Measurements from ENCODE around the gene LMAN1L. TPM values are rescaled to one million over a fixed set of nuclear protein-coding genes. Genes with fewer than 3 reads are reported as not detected.

The LMAN1L gene
- total RNA-seq, 2 donors from 2014 or later, result 0.53 to 0.72 TPM

DNA sequence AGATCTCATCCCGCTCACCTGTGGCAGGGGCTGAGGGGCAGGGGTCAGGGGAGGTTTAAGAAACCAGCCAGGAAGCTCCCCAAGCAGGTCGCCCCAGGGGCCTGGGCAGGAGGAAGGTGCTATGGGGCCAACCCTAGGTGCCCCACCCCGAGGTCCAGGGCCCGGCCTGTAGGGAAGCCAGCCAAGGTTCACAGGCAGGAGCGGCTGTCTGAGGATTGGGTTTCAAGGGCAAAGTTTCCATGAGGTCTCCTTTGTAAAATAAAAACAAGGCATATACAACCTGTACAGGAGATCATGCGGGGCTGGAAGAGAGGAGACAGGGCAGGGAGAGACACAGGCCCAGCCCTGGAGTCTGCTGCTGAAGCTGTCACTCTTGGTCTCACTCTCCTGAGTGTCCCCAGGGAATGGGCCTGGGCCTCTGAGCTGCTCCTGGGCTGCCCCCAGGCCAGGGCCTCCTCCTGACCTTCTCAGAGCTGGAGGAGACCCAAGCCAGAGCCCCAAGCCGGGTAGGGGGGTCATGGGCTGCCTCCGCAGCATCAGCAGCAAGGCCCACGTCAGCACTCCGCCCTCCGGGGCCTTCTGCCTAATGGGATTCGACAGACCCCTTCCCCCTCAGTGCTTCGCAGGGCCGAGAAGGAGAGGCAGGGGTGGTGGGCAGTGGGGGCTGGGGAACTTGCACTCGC is 19.3 kb downstream of the LMAN1L start:
- Mint-ChIP-seq H3K9me3 (no peaks in the 10 kb centered on the region), H3K27ac (no peak overlapping the region), H3K36me3 (ENCODE audit: insufficient read depth in 2 of 2) (peaks cover 0 to 2% of the 10 kb centered on the region in 2 donors), H3K4me3 (no peak overlapping the region), H3K27me3 (ENCODE audit: low read depth) (peaks cover 22% of the 10 kb centered on the region), H3K4me1 (ENCODE audit: low read depth) (peaks cover 24% of the 10 kb centered on the region)
- DNase-seq (no peak), ATAC-seq (replicated peaks in 1 of 2) (no peak)

DNA sequence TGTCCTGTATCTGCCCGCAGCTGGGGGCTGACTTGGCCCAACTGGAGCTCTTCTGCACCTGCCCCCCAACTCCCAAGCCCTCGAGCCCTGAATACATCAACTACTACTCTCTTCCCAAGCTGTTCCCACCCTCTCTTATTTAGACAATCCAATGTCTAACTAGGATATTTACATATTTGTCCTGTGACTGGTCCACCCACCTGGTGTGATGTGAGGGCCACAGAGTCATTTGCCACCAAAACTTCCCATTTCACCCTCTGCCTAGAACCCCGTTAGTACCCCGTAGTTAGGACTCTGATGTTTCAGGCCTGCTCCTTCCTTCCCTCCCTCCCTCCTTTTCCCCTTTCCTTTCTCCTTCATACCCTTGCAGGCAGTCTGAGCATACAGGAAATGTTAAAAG is 20.2 kb downstream of the LMAN1L start:
- peaks cover 13% of the 10 kb centered on the region for H3K27me3 Mint-ChIP-seq (ENCODE audit: low read depth)
- no peak for ATAC-seq (replicated peaks in 1 of 2)

DNA sequence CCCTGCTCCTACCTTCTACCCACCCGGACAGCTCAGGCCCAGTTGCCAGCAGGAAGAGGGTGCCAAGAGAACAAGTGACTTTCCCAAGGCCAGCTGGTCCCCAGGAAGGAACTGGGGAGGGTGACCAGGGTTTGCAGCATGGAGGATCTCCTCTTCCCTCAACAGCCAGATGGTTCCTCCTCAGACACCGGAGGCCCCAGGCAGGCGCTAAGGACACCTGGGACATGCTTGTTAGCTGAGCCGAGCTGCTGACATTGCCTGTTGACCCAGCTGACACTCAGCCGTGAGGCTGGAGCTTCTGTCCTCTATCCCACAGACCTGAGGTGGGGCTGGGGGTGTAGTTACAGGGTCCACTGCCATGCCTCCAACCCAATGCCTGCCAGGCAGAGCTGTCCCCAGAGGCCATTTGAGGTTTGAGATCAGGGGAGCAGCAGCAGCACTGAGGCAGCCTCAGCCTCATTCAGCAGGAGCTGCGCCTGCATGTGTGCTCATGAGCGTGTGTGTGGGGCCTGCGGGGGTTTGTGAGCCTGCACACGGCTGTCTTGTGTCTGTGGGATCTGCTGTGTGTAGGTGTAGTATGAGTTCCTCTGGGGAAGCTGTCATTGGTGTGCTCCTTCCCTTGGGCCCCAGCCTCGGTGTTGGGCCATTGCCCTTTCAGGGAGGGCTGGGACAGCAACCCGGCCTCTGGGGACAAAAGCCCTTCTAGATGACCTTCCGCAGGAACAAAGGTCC is 20.9 kb downstream of the LMAN1L start:
- H3K36me3 Mint-ChIP-seq (ENCODE audit: insufficient read depth in 2 of 2), result peaks cover 0 to 2% of the 10 kb centered on the region in 2 donors
- peaks cover 6% of the 10 kb centered on the region for H3K27me3 Mint-ChIP-seq (ENCODE audit: low read depth)
- no peaks in the 10 kb centered on the region for H3K9me3 Mint-ChIP-seq
- DNase-seq, result no peak
- peaks cover 22% of the 10 kb centered on the region for H3K4me1 Mint-ChIP-seq (ENCODE audit: low read depth)
- no peak overlapping the region for H3K4me3 Mint-ChIP-seq
- no peak overlapping the region for H3K27ac Mint-ChIP-seq
- no peak for ATAC-seq (replicated peaks in 1 of 2)

More for the DNA sequence above, 20.2 kb downstream of the LMAN1L start:
- no peak for DNase-seq
- Mint-ChIP-seq H3K4me1 (ENCODE audit: low read depth) (peaks cover 24% of the 10 kb centered on the region), H3K9me3 (no peaks in the 10 kb centered on the region), H3K4me3 (no peak overlapping the region), H3K27ac (peak overlapping the region; percentile 49), H3K36me3 (ENCODE audit: insufficient read depth in 2 of 2) (peaks cover 0 to 2% of the 10 kb centered on the region in 2 donors)

DNA sequence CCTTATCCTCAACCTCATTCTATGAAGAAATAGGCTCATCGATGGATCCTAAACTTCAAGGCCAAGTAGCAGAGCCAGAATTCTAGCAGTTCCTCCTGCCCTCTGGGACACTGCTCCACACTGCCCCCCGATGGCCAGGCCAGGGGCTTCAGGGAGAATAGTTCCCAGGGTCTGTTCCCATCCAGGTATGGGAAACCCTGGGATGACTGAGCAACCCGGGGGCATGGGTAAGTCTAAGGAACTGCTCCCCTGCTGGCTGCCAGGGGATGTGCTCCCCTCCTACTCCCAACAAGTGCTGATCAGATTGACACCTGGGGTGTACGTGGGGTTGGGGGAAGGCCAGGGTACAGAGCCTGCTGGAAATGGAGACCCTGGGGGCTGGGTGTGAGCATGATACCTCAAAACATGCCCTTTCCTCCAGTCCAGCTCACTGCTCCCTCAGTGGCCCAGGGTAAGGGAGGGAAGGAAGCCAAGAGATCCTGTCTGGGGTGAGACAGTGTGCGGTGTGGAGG is 22.7 kb downstream of the LMAN1L start:
- peak; percentile 43 to 55 for ATAC-seq (replicated peaks in 1 of 2)
- Mint-ChIP-seq H3K36me3 (ENCODE audit: insufficient read depth in 2 of 2) (peaks cover 0 to 2% of the 10 kb centered on the region in 2 donors), H3K4me3 (no peak overlapping the region), H3K27me3 (ENCODE audit: low read depth) (no peaks in the 10 kb centered on the region), H3K27ac (no peak overlapping the region), H3K9me3 (no peaks in the 10 kb centered on the region), H3K4me1 (ENCODE audit: low read depth) (peaks cover 7% of the 10 kb centered on the region)
- DNase-seq, result peak; percentile 52 to 68

GRCh38 chr15:74836846-74837245 is 24.2 kb downstream of the LMAN1L start:
- H3K27me3 Mint-ChIP-seq (ENCODE audit: low read depth), result no peaks in the 10 kb centered on the region
- no peaks in the 10 kb centered on the region for H3K9me3 Mint-ChIP-seq
- DNase-seq (no peak), ATAC-seq (replicated peaks in 1 of 2) (no peak)
- no peak overlapping the region for H3K4me3 Mint-ChIP-seq
- peaks cover 0 to 2% of the 10 kb centered on the region in 2 donors for H3K36me3 Mint-ChIP-seq (ENCODE audit: insufficient read depth in 2 of 2)
- peaks cover 18% of the 10 kb centered on the region for H3K4me1 Mint-ChIP-seq (ENCODE audit: low read depth)
- no peak overlapping the region for H3K27ac Mint-ChIP-seq

DNA sequence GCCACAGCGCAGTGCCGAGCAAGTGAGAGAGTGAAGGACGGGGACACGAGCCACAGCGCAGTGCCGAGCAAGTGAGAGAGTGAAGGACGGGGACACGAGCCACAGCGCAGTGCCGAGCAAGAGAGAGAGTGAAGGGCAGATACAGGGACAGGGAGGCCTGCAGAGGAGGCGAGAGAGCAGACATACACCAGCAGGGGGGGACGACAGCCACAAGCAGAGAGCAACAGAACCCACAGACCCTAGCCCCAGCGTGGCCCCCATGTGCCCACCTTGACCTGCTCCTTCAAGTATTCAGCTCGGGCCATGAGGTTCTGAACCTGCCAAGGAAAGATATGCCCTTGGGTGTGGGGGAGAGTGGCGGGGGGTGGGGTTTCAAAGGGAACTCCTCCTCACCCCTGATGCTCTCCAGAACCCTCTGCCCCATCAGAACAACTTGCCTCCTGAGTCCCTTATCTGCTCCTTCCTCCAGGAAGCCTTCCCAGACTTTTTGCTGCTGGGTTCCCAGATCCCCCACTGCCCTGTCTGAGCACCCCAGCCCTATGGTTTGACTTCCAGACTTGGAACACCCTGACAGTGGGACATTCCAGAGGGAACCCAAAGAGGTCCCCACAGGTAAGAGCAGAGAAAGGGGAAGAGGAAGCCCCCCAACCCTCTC is 25.0 kb downstream of the LMAN1L start:
- DNase-seq (no peak), ATAC-seq (replicated peaks in 1 of 2) (no peak)
- Mint-ChIP-seq H3K27ac (no peak overlapping the region), H3K9me3 (no peaks in the 10 kb centered on the region), H3K36me3 (ENCODE audit: insufficient read depth in 2 of 2) (peaks cover 0 to 3% of the 10 kb centered on the region in 2 donors), H3K4me3 (no peak overlapping the region), H3K27me3 (ENCODE audit: low read depth) (no peaks in the 10 kb centered on the region), H3K4me1 (ENCODE audit: low read depth) (peaks cover 26% of the 10 kb centered on the region)

DNA sequence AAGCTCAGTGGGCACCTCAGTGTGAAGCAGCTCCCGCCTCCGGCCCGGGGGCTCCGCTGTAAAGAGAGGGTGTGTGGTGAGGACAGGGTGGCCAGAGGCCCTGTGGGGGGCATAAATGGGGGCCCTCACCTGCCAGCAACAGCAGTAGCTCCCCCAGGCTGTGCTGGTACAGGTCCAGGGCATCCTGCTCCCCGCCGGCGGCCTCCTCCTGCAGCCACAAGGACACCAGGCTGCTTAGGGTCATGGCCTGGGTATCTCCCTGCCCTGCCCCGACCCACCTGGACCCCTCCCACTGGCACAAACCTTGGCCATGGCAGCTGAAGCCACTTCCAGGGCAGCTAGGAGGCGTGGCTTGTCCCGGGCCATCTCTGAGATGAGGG is 25.5 kb downstream of the LMAN1L start:
- ATAC-seq (replicated peaks in 1 of 2), result no peak

DNA sequence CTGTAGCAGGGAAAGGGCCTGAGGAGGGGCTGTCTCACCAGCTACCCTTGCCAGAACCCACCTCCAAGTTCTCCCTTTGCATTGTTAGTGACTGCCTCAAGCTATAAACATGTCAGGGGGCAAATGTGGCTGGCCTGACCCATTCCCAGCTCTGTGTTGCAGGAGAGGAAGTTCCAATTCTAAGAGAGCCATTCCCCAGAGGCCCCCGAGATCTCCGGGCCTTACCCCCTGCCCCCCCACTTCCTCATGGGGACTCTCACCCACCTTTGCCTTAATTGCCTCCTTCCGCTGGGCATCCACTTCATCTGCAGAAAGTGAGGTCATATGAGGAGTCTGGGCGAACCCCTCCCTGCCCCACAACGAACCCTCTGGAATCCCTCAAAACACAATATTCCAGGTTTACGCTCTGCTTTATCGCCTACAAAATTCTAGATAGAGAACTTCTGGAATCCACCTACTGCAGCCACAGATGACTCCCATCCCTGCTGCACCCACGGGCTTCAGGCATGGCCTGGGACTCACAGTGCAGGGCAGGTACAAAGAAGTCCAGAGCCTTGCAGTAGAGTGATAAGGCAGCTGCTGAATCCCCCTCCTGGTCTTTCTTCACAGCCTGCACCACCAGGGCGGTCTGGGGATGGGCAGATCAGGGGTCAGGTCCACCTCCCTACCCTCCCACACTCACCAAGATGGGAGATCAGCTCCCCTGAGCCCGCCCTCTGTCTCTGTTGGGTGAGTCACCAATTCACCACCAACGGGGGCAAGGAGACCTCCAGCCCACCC is 26.3 kb downstream of the LMAN1L start:
- DNase-seq, result no peak
- no peak overlapping the region for H3K27ac Mint-ChIP-seq
- H3K9me3 Mint-ChIP-seq, result no peaks in the 10 kb centered on the region
- no peak overlapping the region for H3K4me3 Mint-ChIP-seq
- no peaks in the 10 kb centered on the region for H3K27me3 Mint-ChIP-seq (ENCODE audit: low read depth)
- peaks cover 0 to 3% of the 10 kb centered on the region in 2 donors for H3K36me3 Mint-ChIP-seq (ENCODE audit: insufficient read depth in 2 of 2)
- ATAC-seq (replicated peaks in 1 of 2), result no peak
- H3K4me1 Mint-ChIP-seq (ENCODE audit: low read depth), result peaks cover 28% of the 10 kb centered on the region

More for the DNA sequence above, 25.5 kb downstream of the LMAN1L start:
- Mint-ChIP-seq H3K27me3 (ENCODE audit: low read depth) (no peaks in the 10 kb centered on the region), H3K27ac (no peak overlapping the region), H3K9me3 (no peaks in the 10 kb centered on the region), H3K4me3 (no peak overlapping the region), H3K4me1 (ENCODE audit: low read depth) (peaks cover 28% of the 10 kb centered on the region), H3K36me3 (ENCODE audit: insufficient read depth in 2 of 2) (peaks cover 0 to 3% of the 10 kb centered on the region in 2 donors)
- no peak for DNase-seq

DNA sequence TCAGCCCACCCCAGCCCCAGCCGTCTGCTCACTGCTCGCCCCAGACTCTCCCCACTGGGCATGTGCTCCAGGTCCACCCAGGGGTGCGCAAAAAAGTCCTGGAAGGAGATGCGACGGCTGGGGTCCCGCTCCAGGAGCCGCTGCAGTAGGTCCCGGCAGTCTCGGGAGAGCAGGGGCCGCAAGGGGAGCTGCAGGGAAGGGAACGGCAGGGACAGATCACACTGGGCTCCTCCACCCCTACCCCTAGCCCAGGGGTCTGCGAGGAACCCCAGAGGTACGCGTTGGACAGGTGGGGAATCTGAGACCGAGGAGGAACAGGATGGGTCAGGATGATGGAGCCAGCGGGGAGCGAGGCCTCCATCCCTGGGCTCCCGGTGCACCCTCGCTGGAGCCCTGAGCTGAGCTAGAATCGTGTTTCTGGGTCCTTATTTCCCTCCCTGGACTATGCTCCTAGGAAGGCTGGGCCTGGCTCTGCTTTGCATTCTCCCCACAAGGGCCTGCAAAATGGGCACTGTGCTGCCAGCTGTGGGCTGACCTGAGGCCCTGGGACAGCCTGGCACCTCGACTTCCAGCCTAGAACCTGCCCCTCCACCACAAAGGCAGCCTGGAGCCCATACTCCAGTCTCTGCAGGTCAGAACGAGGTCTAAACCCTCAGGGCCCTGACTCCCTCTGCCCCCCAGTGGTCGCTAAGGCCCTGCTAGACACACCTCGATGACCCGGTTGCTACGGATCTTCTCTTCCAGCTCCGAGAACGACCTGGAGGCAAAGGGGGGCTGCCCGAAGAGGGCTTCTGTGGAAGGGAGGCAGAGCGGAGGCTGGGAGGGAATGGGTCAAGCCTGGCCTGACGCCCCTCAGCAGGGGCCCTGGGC is 27.1 kb downstream of the LMAN1L start:
- Mint-ChIP-seq H3K27ac (no peak overlapping the region), H3K27me3 (ENCODE audit: low read depth) (no peaks in the 10 kb centered on the region), H3K4me1 (ENCODE audit: low read depth) (peaks cover 35% of the 10 kb centered on the region), H3K9me3 (no peaks in the 10 kb centered on the region), H3K36me3 (ENCODE audit: insufficient read depth in 2 of 2) (peaks cover 0 to 5% of the 10 kb centered on the region in 2 donors), H3K4me3 (no peak overlapping the region)
- DNase-seq, result no peak
- ATAC-seq (replicated peaks in 1 of 2), result no peak

DNA sequence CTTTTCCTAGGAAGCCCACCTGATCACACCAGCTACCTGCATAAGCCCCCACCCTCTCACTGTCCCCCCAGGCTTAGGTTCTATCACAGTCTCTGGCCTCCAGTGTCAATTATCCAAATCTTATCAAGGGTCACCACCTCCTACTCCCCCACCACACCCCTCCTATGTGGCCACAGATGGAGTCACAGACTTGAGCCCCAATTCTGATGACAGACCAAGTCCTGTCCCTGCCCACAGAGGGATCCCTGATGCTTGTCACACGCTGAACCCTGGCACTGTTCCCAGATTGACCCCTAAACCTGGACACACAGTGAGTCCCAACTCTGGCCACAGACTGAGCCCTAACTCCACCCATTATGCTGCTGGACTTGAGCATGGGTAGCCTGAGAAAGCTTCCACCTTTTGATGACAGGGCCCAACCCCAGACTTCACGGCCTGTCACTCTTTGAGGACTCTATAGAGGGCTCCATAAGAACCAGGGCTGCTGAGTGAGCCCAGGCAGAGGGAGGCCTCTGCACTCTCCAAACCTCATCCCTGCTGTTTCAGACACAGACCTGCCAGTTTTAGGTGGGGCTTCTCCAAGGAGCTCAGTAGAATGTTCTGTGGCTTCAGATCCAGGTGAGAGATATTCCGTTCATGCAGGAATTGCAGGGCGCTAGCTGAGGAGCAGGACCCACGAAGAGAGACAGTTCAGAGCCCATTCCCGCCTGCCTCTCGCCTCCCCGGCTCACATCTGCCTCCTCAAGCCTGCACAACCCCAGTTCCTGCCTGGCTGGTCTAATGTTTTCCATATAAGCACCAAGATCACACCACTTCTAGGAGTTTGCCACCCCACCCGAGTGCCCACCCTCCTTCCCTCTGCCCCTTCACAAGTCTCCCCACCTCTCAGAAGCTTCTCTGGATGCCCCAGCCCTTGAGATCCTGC is 28.5 kb downstream of the LMAN1L start:
- DNase-seq (no peak), ATAC-seq (replicated peaks in 1 of 2) (no peak)
- H3K9me3 Mint-ChIP-seq, result no peaks in the 10 kb centered on the region
- H3K36me3 Mint-ChIP-seq (ENCODE audit: insufficient read depth in 2 of 2), result peaks cover 0 to 3% of the 10 kb centered on the region in 2 donors
- H3K4me1 Mint-ChIP-seq (ENCODE audit: low read depth), result peaks cover 48% of the 10 kb centered on the region
- no peak overlapping the region for H3K27ac Mint-ChIP-seq
- peak overlapping the region; percentile 25 to 93 for H3K4me3 Mint-ChIP-seq
- H3K27me3 Mint-ChIP-seq (ENCODE audit: low read depth), result no peaks in the 10 kb centered on the region

- Mint-ChIP-seq H3K9me3 (no peaks in the 10 kb centered on the region), H3K4me1 (ENCODE audit: low read depth) (peaks cover 48% of the 10 kb centered on the region), H3K27me3 (ENCODE audit: low read depth) (no peaks in the 10 kb centered on the region), H3K4me3 (peak overlapping the region; percentile 93), H3K36me3 (ENCODE audit: insufficient read depth in 2 of 2) (peaks cover 0 to 6% of the 10 kb centered on the region in 2 donors), H3K27ac (no peak overlapping the region)
- ATAC-seq (replicated peaks in 1 of 2), result no peak
- no peak for DNase-seq
Observed at GRCh38 chr15:74841891-74842373, 29.3 kb downstream of the LMAN1L start.
